ENCODE measurements around the gene RBCK1.

- TF ChIP-seq BACH1 (tag; IDR thresholded peaks at IDR 0.05) (no peak), PYGO2 (tag; IDR thresholded peaks at IDR 0.05) (no peak), EZH2 (IDR thresholded peaks at IDR 0.05; ENCODE audit: borderline replicate concordance, low read depth, low read length) (no peak), ZNF79 (CRISPR knock-in tag; IDR thresholded peaks at IDR 0.05; ENCODE audit: low read depth) (no peak), ZKSCAN1 (IDR thresholded peaks at IDR 0.05; ENCODE audit: low read depth, low read length) (no peak), SMC3 (conservative IDR thresholded peaks at IDR 0.05; ENCODE audit: insufficient read depth, low read depth, low read length) (no peak), RCOR1 (IDR thresholded peaks at IDR 0.05; ENCODE audit: borderline replicate concordance in 1 of 2, low read depth in 2 of 2, low read length in 2 of 2) (0 out of 4 replicates have a peak, but pooled peaks of 1 of the 2 experiments have one; percentile 29), KAT7 (CRISPR knock-in tag; IDR thresholded peaks at IDR 0.05; ENCODE audit: borderline replicate concordance) (no peak), EP300 (IDR thresholded peaks at IDR 0.05; ENCODE audit: low read length) (no peak), POLR2AphosphoS5 (IDR thresholded peaks at IDR 0.05; ENCODE audit: control insufficient read depth, insufficient read depth, low read depth, low read length) (no peak), ZNF512 (tag; IDR thresholded peaks at IDR 0.05) (no peak)
- TF ChIP-seq, protein P1, sequence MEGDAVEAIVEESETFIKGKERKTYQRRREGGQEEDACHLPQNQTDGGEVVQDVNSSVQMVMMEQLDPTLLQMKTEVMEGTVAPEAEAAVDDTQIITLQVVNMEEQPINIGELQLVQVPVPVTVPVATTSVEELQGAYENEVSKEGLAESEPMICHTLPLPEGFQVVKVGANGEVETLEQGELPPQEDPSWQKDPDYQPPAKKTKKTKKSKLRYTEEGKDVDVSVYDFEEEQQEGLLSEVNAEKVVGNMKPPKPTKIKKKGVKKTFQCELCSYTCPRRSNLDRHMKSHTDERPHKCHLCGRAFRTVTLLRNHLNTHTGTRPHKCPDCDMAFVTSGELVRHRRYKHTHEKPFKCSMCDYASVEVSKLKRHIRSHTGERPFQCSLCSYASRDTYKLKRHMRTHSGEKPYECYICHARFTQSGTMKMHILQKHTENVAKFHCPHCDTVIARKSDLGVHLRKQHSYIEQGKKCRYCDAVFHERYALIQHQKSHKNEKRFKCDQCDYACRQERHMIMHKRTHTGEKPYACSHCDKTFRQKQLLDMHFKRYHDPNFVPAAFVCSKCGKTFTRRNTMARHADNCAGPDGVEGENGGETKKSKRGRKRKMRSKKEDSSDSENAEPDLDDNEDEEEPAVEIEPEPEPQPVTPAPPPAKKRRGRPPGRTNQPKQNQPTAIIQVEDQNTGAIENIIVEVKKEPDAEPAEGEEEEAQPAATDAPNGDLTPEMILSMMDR (IDR thresholded peaks at IDR 0.05 in 2 of 3, conservative IDR thresholded peaks at IDR 0.05 in 1 of 3; ENCODE audit: insufficient read depth in 2 of 3, low read depth in 1 of 3, low read length in 3 of 3), result no peak
Observed at GRCh38 chr20:363319-364078, 44.6 kb upstream of the RBCK1 start.
